ENCODE data around the gene RNF149.
"Not testable (repeated sequence)": the region's sequence is repeated elsewhere in the genome, so short reads cannot be mapped to it uniquely, and the experiment has no call there.

The RNF149 gene

DNA sequence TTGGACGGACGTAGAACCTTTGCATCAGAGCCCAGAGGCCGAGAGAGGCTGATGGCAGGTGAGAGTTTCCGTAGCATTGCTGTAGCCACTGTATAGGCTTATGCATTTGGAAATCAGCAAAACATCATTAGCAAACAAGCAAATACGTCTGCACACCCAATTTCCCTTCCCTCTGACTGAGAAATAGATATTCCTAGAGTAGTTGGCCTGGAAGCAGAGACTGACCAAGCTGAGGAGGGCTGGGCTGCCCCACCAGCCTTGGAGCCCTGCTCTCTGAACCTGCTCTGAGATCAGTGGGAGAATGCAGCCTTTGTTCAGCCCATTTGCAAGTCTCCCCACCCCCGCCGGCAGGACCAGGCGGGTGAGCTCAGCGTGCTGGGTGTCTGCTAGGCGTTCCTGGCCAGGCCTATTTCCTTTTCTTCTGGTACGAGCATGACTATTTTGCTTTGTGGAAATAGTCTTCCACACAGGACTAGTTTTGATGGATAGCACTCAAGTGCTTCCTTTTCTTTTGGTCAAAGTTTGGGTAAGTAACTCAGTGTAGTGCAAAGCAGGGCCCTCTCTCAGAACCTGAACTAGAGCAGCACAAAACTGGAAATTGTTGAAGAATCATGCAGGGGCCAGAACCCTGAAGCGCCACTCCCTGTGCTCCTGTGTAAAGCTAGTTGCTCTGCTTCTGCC is 21.9 kb upstream of the RNF149 start:
- DNase-seq: no peak

DNA sequence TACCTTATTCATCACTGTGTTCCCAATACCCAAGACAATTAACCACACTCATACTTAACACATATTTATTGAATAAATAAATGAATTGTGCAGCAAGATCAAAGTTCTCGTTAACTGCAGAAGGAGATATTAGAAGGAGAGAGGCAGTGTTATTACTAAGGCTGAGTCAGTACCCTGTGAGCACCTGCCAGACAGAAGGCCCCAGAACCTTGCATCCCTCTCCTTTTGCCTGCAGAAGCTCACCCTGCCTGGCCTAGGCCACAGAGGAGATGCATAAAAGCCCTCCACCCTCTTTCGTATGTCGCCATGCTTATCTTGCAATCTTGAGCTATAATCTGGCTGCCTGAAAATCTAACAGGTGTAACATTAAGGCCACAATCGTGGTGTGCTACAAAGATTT is 20.5 kb upstream of the RNF149 start:
- DNase-seq: no peak

DNA sequence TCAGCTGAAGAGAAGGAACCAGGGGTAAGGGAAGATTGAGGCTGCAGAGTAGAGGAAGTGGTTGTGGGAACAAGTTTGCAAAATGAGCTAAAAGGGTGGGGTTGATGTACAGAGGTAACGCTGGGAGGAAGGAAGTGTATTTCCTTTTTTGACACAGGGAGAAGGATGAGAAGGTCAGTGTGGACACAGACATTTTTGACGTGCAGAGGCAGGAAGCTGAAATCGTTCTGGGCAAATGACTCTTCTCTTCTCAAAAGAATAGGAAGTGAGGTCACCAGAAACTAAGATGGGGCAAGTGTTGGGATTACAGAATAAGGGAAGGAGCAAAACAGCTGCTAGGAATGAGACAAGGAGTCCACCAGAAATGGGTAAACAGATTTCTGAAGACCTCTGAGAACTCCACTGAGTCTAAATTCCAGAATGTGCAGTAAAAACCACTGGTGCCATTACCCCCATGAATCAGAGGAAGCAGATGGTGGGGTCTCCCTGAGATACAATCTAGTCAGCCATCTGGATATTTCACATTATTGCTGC is 20.0 kb upstream of the RNF149 start:
- DNase-seq: no peak

DNA sequence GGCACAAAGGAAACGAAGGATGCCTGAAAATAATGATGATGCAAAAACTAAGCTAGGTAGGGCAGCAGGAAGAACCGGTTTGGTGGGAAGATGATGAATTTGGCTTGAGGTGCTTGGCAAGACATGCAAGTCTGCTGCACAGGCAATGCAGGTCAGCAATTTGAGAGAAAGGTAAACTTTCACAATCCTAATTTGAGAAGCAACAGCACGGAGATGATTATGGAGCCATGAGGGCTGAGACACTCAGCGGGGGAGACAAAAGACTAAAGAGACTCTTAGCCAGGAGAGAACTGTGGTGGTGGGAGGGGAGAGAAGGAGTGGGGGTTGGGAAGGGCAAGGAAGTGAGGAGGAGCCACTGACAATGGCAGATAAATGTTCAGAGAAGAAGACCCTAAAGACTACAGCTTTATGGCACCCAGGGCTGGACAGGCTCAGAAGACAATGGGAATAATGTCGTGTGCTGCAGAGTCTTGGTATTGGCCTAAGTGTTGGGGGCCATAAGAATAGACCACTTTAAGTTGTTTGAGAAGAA is 19.4 kb upstream of the RNF149 start:
- no peak for DNase-seq

DNA sequence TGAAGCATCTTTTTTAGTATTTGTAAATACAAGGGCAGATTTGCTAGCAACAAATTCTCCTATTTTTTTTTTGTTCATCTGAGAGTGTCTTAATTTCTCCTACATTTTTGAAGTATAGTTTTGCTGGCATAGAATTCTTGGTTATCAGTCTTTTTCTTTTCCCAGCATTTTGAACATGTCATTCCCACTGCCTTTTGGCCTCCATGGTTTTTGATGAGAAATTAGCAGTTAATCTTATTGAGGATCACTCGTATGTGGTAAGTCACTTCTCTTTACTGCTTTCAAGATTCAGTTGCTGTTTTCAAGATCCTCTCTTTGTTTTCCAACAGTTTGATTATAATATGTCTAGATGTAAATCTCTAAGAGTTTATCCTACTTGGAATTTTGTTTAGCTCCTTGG is 16.9 kb upstream of the RNF149 start:
- DNase-seq: no peak

DNA sequence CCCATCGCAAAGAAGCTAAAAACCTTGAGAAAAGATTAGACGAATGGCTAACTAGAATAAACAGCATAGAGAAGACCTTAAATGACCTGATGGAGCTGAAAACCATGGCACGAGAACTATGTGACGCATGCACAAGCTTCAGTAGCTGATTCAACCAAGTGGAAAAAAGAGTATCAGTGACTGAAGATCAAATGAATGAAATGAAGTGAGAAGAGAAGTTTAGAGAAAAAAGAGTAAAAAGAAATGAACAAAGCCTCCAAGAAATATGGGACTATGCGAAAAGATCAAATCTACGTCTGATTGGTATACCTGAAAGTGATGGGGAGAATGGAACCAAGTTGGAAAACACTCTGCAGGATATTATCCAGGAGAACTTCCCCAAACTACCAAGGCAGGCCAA is 8.1 kb upstream of the RNF149 start:
- not testable (repeated sequence) for DNase-seq

DNA sequence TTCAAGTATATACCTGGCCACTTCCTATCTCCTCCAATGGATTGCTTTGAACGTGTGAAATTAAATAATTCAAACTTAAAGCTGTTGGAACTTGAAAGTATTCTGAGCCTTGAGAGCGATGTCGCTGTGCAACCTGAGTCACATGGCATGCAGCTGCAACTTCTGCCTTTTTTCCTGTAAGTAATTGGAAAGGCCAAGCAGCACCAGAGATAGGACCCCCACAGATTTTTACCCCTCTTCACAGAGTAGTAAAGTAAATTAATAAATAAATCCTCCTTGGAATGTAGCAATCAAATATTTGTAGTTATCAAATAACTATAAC is 3.2 kb upstream of the RNF149 start:
- DNase-seq: no peak

DNA sequence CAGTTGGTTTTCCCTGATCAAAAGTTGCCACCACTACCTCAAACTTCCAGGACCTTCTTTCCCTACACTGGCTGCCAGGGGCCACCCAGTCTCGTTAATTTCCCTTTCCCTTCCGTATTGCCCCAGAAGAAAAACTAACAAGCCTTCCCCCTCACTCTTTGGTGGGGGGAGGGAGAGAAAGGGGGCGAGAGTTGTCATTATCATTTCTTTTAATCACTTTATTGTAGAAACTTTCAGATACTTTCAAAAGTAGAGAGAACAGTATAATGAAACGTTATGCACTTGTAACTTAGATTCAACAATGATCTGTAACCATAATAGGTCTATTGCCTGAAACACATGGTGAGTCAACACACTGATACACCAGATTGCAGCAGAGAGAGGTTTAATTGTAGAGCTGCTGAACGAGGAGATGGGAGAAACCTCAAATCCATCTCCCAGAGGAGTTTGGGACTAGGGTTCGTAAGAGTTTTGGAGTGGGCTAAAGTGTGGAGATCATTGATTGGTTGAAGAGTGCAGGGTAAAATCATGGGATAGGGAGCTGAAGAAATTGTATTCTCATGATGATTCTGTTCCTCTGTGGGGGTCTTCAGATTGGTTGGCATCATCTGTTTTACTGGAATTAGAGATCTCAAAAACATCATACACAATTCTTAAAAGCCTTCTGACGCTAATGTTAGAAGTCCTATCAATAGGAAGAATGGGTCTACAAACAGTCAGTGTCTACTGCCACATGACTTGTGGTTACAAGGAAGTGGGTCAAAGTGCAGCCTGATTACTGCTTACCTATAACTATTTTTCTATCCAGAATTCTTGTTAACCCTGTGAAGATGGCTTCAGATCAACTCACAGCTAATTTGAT is 2.6 kb upstream of the RNF149 start:
- DNase-seq: no peak

DNA sequence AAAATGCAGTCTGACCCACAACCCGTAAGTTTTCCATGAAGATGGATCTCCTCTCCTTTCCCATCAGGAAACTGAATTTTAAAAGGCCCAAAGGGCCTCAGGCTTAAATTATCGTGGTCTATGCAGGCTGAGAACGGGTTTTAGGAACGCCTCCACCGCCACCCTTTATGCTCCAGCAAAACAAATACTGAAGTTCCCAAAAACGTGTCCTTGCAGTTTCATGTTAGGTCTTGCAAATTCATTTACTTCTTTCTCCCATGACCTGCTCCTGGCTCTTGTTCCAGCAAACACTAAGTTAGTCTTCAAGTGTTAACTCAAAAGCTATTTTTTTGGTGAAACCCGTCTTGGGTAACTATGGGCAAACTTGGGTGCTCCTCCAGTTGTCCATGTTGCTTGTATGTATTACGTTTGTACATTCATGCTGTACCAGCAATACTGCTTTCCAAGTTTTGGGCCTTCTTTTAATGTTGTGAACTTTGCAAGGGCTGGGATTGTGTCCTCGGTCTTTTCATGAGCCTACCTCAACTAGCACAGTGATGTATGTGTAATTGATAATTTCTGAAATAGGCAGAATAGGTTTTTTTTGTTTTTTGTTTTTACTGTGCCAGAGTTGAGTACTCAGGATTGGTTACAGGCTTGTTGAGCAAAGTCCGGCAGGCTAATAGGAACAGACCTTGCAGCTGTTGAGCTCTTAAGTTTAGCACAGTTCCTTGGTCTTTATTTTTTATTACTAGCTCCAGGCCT is 1.8 kb upstream of the RNF149 start:
- no peak for DNase-seq

DNA sequence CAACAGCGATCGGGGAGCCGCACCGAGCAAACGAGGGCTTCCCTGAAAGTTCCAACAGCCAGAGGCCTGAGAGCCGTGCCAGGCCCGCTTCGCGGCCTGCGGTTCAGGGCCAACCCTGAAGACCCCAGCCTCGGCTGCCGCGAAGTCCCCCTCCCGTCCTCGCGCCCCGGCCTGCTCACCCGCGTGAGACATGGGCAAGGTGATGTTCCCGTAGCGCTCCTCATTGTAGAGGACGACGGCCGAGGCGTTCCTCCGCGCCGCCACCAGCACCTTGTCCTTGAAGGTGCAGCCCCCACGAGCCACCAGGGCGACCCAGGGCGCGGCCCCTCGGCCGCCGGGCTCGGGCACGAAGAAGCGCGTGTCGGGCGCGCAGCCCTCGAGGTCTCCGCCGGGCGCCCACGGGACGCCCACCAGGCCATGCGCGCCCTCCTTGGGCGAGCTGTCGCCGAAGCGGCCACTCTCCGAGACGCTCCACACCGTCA is 510 bp downstream of the RNF149 start:
- DNase-seq: no peak

DNA sequence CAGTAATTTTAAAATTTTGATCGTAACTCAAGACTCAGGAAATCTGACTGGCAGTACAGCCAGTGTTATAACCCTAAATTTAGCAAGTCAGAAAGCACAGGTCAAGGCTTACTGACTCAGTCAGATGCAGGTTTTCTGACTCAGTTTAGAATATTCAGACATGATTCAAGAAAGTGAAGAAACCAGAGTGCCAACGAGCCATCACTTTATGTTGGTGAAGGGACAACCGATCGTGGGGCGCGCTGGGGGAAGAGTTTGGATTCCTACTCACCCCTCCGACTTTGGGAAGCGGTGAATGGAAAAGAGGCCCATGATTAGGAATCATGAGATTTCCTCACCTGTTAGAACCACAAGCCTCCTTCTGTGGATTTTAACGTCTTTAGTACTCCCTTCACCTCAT is 998 bp downstream of the RNF149 start:
- DNase-seq: no peak

DNA sequence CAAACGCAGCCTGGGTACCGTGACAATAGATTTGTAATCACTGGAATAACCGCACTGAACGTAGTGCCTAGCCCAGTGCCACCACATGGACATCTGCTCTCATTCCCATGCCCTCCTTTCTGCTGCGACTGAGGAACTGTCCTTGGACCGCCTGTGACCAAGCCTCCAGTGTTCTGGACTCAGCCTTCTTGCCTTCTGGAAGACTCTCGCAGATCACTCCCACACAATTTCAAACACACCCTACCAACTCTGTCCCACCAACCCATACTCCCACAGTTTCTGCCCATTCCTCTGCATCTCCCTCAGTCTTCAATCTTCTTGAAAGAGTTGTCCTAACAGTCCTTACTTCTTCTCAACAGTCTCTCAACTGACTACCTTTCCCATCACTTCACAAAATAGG is 2.1 kb downstream of the RNF149 start:
- no peak for DNase-seq

DNA sequence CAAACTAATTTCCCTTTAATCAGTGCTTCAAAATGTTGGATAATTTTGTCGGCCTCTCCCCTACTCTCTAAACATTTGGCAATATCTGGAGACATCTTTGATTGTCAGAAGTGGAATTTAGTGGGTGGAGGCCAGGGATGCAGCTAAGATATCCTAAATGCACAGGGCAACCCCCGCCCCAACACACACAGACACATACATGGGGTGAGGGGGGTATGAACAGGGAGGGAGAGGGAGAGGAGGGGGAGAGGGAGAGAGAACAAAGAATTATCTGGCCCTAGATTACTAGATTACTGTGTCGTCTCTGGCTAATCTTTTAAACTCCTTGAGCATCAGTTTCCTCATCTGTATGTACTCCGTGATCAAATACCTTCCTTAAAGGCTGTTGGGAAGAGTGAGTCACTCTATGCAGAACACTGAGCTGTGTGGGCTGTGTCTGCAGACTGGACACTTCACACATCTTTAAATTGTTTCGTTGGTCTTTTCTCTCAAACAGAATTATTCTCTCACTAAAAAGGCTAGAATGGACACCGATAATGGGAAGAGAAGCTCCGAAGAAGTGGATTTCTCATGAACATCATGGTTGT is 2.9 kb downstream of the RNF149 start:
- no peak for DNase-seq

DNA sequence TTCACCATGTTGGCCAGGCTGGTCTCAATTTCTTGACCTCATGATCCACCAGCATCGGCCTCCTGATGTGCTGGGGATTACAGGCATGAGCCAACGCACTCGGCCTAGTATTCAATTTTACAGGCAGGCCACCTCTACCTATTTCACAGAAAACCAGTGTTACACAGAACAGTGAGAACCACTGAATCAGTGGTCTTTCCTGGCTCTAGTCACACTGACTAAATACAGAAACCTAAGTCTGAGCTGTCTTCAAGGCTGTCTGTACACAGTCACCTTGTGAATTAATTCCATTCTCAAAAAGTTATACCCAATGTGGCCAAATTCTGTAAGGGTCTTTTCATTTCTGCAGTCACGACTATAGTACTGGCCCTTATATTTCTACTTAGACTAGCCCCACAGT is 3.5 kb downstream of the RNF149 start:
- DNase-seq: no peak

DNA sequence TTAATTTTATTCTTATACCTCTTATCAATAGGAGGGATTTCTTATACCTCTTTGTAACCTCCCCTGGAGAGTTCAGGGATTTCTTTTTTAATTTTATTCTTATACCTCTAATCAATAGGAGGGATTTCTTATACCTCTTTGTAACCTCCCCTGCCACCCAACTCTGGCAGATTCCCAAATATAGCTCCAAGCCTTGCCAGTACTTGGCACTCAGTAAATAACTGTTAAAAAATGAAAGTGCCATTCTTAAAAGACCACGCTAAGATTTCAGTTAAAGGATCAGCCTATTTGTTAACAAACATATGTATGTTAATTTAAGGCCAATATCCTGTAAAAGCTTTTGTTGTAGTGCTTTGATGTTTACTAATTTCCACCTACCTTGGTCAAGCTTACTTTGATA is 4.8 kb downstream of the RNF149 start:
- no peak for DNase-seq

DNA sequence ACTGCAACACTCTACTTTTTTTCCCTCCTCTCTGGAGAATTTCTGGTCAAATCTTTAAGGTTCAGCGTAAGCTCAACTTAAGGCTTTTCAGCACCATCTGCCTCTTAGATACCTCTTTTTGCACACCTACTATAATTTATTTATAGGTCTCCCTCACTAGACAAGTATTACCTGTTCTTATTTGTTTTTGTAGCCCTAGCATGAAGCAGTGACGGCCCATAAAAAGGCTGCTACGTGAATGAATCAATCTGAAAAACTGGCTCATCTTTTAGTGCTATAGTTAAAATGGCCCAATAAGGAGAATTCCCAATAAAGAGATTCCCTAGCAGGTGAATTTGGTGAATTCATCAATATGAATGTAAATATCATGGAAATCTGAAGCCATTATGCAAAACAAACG is 6.5 kb downstream of the RNF149 start:
- DNase-seq: no peak

DNA sequence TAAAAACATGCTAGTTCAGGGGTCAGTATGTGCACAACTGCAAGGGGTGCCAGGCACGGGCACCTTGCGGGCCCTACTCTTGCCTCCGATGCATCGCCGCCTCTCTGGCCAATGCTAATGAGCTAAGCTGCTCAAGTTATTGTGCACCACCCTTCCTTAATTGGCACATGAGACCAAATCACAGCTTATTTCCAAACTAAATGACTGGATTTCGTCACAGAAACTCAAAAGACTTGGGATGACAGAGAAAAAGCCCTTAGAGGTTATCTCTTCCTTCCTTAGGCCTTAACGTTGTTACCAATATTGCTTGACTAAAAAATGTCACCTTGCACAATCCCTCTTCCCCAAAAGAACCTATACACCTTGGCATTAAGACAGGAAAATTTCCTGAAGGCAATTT is 7.7 kb downstream of the RNF149 start:
- no peak for DNase-seq

DNA sequence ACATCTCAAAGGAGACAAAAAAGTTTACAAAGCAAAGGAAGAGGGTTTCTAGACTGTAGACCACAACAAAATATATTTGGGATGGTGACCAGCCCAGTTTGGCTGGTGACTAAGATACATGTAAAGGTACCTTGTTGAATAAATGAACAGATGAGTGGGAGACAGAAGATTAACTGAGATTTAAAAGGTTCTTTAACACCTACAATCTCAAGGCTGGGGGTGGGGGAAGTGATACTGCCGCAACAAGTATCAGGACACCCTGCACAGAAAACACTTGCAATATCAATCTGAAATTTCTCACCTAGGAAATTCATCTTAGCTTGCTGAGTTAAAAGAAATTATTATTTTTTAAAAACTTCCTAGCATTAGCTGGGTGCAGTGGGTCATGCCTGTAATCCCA is 8.3 kb downstream of the RNF149 start:
- DNase-seq: no peak

DNA sequence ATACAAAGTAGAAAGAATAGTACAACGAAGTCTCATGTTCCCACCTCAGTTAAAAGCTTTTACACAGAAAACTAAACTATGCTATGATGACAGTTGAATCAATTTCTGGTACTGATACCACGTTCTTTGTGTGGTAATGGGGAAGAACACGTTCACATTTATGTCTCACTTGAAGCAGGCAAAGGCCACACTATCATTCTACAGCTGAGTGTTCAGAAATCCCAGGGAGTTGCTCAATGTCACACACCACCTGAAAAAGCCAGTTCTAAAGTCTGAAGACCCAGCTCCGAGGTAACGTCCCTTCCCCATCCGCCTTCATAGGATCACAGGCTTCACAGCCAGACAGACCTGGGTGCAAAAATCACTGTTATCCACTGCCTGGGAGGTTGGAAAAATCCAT is 8.9 kb downstream of the RNF149 start:
- DNase-seq: no peak

DNA sequence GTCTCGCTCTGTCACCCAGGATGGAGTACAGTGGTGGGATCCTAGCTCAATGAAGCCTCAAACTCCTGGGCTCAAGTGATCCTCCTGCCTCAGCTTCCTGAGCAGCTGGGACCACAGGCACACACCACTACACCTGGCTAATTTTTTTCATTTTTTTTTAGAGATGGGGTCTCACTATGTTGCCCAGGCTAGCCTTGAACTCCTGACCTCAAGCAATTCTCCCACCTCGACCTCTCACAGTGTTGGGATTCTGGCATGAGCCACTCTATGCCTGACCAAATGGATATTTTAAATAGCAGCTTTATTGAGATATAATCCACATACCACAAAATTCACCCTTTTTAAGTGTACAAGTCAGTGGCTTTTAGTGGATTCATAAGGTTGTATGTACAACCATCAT is 11.1 kb downstream of the RNF149 start:
- no peak for DNase-seq

DNA sequence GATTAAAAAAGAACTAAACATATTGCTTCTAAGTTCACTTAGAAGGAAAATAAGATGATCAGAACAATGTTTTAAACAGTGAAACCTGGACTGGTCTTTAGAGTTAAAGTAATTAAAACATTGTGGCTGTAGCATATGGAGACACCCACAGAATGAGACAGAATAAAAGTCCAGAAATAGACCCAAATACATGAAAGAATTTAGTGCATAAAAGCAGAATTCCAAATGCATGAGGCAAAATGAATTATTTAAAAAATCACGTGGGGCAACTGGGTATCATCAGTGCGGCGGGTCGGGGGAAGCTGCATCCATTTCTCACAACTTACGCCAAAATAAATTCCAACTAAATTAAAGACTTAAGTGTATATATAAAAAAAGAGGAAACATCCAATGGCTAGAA is 12.1 kb downstream of the RNF149 start:
- no peak for DNase-seq

DNA sequence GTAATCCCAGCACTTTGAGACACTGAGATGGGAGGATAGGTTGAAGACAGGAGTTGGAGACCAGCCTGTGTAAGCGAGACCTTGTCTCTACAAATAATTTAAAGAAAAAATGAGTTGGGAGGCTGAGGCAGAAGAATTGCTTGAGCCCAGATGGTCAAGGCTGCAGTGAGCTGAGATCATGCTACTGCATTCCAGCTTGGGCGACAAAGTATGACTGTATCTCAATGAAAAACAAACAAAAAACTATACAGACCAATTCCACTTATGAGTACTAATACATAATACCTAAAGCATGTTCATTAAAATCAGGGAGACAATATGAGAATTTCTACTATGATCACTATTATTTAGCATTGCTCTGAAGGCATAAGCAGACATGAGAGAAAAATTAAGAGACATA is 12.6 kb downstream of the RNF149 start:
- no peak for DNase-seq

DNA sequence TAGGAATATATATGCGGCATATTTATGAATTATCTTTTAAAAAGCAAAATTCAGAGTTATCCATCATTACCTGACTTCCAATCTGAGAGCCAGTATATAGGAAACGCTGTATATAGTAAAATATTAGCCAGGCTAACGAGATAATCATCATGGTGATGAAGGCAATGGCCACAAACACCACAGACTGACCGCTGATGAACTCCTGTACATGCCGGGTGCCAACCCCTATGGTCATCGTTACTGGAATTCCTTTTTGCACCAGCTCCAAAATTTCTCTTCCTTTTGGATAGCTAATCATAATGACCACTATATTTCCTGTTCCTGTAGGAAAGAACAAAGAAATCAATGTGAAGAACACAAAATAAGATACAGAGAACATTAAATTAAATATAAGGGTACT is 13.6 kb downstream of the RNF149 start:
- no peak for DNase-seq
